ENCODE measurements around the gene LYPLA2.
"Not testable (repeated sequence)": the region's sequence is repeated elsewhere in the genome, so short reads cannot be mapped to it uniquely, and the experiment has no call there.

The LYPLA2 gene

DNA sequence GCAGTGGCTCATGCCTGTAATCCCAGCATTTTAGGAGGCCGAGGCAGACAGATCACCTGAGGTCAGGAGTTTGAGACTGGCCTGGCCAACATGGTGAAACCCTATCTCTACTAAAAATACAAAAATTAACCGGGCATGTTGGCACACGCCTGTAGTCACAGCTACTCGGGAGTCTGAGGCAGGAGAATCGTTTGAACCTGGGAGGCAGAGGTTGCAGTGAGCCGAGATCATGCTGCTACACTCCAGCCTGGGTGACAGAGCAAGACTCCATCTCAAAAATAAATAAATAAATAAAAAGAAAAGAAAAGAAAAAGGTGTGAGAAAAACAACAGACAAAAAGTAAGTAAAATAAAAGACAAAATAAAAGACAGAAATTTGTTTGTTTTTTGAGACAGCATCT lies 43.2 kb downstream of the LYPLA2 start:
- DNase-seq (ENCODE audit: low read depth in 2 of 2) = not testable (repeated sequence)

DNA sequence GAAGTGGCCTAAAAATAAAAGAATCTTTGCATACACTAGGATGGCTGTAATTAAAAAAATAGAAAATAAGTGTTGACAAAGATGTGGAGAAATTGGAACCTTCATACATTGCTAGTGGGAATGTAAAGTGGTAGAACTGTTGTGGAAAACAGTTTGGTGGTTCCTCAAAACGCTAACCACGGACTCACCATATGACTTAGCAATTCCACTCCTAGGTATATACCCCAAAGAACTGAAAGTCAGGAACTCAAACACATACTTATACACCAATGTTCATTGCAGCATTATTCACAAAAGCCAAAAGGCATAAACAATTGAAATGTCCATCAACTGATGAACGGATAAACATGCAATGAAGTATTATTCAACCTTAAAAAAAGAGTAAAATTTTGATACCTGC lies 45.1 kb downstream of the LYPLA2 start:
- DNase-seq (ENCODE audit: low read depth in 2 of 2) = no peak

DNA sequence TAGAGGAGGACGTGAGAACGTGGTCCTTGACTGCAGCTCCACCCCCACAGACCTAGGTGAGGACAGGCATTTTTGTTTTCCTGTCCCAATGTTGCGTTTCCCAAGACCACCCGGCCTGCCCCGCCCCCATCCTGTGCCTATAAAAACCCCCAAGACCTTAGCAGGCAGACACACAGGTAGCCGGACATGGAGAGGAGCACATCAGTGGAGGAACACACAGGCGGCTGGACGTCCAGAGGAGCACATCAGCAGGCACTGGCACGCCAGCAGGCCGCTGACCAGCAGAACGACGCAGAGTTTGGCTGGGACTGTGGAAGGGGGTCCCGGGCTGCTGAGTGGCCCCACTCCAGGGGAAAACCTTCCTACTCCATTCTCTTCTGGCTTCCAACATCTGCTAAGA lies 47.0 kb downstream of the LYPLA2 start:
- DNase-seq (ENCODE audit: low read depth in 2 of 2) = no peak

DNA sequence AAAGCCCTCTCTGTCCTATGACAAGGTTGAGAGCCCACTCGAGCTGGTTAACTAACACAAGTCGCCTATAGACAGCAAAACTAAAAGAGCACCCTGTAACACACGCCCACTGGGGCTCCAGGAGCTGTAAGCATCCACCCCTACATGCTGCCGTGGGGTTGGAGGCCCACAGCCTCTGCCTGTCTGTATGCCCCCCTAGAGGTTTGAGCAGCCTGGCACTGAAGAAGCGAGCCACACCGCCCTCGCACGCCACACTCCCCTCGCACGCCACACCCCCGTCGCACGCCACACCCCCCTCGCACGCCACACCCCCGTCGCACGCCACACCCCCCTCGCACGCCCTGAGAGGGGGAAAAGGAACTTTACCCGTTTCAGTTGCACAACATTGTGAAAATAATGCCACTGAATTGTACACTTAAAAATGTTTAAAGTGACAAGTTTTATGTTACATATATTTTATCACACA lies 47.5 kb downstream of the LYPLA2 start:
- DNase-seq (ENCODE audit: low read depth in 2 of 2) = peak; percentile 53 to 68

DNA sequence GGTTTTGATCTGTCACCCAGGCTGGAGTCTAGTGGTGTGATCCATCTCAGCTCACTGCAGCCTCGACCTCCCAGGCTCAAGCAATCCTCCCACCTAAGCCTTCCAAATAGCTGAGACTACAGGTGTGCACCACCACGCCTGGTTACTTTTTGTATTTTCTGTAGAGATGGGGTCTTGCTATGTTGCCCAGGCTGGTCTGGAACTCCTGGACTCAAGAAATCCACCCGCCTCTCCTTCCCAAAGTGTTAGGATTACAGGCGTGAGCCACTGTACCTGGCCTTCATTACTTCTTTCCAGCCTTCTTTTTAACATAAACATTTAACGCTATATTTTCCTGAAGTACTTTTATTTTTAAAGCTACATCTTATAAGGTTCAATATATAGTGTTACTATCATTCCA lies 52.7 kb downstream of the LYPLA2 start:
- no peak for DNase-seq (ENCODE audit: low read depth in 2 of 2)

Data from stimulated activated CD8-positive, alpha-beta memory T cell treated with anti-CD3 and anti-CD28 coated beads, Interleukin-2, amount 100 ng/mL, for 1 hour (primary cell).